GM12875 (cell line): ENCODE results near the gene XXYLT1.

Source experiments
- H3K4me3 ChIP-seq: one replicate; pipeline ENCODE4 v1.5.1; 2011; ENCODE audit warnings: low read depth, low read length, control low read depth
- TF ChIP-seq, protein P1 (sequence below): IDR thresholded peaks from 2 replicates; pipeline ENCODE4 v1.5.1; 2011; ENCODE audit warnings: low read depth, mild to moderate bottlenecking, control low read depth, inconsistent platforms, low read length, moderate library complexity, borderline replicate concordance; ENCODE audit not compliant: insufficient read depth

XXYLT1 gene

DNA sequence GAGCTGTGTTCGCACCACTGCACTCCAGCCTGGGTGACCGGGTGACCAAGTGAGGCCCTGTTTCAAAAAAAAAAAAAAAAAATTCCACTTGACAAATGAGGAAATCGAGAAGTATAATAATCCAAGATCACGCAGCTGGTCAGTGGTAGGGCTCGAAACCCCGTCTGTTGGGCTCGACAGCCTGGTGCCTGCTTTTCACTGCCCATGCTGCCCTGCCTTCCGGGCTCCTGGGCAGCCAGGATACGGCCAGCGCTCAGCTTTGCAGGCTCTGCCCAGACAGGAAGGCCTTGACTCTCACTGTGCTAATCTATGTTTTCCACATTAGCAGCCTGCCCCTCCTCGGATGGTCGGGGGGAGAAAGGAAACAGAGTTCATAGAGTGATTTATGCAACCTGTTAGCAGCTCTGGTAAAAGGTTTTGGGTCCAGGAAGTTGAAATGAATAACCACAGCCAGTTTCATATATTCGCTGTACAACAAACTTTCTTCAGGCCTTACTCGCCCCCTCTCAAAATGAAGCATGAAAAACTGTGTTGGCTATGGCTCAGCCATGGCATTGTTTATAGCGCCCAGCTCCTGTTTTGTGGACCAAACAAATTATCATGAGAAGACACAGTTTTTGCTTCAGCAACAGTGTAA is 108.8 kb downstream of the XXYLT1 start:
- TF ChIP-seq, protein P1, sequence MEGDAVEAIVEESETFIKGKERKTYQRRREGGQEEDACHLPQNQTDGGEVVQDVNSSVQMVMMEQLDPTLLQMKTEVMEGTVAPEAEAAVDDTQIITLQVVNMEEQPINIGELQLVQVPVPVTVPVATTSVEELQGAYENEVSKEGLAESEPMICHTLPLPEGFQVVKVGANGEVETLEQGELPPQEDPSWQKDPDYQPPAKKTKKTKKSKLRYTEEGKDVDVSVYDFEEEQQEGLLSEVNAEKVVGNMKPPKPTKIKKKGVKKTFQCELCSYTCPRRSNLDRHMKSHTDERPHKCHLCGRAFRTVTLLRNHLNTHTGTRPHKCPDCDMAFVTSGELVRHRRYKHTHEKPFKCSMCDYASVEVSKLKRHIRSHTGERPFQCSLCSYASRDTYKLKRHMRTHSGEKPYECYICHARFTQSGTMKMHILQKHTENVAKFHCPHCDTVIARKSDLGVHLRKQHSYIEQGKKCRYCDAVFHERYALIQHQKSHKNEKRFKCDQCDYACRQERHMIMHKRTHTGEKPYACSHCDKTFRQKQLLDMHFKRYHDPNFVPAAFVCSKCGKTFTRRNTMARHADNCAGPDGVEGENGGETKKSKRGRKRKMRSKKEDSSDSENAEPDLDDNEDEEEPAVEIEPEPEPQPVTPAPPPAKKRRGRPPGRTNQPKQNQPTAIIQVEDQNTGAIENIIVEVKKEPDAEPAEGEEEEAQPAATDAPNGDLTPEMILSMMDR = no peak
- H3K4me3 ChIP-seq = no peak overlapping the region

DNA sequence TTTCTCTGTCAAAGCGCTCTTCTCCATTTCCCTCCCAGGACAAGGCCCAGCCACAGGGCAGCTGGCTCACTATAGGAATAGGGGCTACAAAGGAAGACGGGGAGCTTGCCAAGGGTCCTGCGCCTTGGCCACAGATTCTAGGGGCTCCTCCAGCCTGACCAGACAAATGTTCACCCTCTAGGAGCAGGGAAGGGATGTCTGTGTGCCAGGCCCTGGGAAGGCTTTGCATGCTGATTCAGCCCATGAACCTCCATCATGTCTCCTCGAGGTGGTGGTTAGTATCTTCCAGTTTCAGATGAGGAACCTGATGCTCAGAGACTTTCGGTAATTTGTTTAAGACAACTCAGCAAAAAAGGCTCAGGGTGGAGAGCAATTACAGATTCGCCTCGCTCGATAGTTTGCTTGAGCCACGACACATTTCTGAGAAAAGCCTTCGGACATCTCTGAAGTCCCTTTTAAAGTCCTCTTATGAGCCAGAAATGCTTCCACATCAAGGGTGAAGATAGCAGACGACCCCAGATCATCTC is 110.0 kb downstream of the XXYLT1 start:
- no peak overlapping the region for H3K4me3 ChIP-seq
- TF ChIP-seq, protein P1 = no peak

DNA sequence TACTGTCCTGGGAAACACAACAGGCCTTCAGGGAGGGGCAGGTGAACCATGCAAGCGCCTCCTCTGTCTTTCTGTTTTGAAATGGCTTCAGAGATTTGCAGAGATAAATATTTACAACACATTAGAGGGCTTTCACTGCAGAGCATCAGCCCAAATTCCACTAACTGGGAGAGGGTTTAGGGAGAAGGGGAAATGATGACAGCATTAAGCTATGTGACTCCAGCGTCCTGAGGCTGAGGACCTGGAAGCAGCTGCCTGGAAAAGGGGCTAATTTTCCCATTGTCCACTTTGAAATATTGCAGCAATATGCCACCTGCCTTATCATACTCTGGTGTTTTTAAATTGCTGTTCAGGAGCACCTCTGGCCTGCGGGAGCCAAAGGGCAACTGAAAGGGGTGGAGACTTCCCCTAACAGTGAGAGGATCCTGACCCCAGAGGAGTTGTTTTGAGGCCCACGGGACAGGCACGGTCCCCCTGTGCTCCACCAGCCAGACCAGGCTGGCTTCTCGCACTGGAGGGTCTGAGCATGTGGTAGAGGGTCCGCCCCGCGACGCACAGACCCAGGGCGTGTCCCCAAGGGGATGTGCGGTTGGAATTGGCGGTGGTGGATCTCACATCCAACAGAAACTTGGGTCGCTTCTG is 110.6 kb downstream of the XXYLT1 start:
- H3K4me3 ChIP-seq = no peak overlapping the region
- TF ChIP-seq, protein P1 = no peak

DNA sequence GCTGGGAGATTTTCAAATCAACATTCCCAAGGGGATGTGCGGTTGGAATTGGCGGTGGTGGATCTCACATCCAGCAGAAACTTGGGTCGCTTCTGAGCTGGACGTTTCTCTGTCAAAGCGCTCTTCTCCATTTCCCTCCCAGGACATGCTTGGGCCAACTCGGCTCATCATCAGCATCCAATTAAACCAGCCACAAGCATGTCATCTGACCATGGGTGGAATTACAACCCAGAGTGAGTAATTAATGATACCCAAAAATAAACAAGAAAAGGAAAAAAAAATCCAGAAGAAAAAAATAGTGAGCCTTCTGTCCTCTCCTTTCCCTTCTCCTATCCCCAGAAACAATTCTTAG is 111.2 kb downstream of the XXYLT1 start:
- H3K4me3 ChIP-seq = no peak overlapping the region
- TF ChIP-seq, protein P1 = no peak

DNA sequence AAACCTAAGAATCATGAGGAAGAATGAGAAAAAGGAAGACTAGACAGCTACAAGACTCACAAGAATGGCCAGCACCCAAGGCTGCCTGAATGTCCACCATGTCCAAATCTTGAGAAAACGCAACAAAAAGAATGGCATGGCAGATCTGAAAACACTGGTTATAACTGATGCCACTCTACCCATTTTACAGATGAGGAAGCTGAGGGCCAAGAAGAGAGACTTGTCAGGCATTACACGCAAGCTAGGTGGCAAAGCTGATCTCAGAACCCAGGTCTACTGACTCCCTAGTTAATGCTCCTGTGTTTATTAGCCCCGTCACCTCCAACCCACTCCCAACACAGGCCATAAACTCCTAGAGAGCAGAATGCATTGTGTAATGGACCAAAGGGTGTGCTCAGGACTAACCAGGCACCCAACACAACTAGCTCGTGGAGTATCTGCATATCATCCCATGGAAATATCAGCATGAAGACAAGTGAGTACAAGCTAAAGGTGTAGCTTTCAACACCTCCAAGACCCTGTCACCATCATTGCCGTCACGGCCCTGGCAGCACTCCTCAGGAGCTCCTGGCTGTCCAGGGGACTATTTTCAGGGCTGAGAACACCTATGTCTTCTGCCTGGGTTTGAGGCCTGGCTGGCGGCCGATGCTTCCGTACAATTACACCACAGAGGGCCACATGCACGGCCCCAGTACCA is 111.7 kb downstream of the XXYLT1 start:
- H3K4me3 ChIP-seq = no peak overlapping the region
- TF ChIP-seq, protein P1 = no peak

DNA sequence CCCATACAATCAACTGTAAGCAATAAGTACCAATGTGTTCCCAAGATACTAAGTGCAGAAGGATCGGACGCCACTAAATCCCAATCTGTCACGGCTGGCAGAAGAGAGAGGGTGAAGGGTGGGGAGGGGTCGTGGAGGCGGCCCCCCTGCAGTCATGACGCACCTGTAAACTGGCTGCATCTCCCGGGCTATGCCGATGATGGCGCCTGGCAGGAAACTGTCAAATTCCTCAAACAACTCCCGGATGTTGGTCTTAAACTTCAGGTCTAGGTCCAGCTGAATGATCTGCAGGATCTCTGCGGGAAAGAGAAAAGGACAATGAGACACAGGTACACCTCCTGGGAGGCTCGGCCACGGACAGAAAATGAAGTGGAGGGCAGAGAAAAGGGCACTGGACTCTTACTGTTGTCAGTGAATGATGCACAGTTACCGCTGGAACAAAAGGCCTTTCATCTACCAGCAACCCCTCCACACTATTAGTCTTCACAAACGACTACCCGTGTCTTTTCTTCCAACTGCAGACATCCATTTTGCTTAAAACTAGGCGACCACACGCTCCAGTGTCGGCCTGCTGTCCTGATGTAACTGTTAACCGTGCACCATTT is 114.6 kb downstream of the XXYLT1 start:
- TF ChIP-seq, protein P1 = no peak
- no peak overlapping the region for H3K4me3 ChIP-seq
